ENCODE measurements around the gene FIP1L1. TPM values are rescaled to one million over a fixed set of nuclear protein-coding genes. Genes with fewer than 3 reads are reported as not detected.

Gene FIP1L1
- total RNA-seq, 1 experiment from 2014 or later: 68.0 TPM

GRCh38 chr4:53349091-53349491 lies 28.4 kb upstream of the FIP1L1 start:
- Histone ChIP-seq H3K14ac (ENCODE audit: insufficient read depth, low read length) (no peak overlapping the region), H2BK120ac (ENCODE audit: low read depth, low read length, poor library complexity, severe bottlenecking) (no peak overlapping the region), H3K79me2 (ENCODE audit: insufficient read depth, low read length) (no peaks in the 10 kb centered on the region), H3K4ac (ENCODE audit: low read depth, low read length) (no peak overlapping the region), H2BK15ac (ENCODE audit: low read depth, low read length) (no peak overlapping the region), H3K27ac (ENCODE audit: insufficient read length, low read depth, low read length) (no peak overlapping the region), H3K27me3 (ENCODE audit: insufficient read depth, low read length) (no peaks in the 10 kb centered on the region), H2BK20ac (ENCODE audit: low read depth, low read length, poor library complexity, severe bottlenecking) (no peak overlapping the region), H3K18ac (ENCODE audit: insufficient read length, low read depth, low read length) (no peak overlapping the region), H2BK12ac (ENCODE audit: insufficient read length, low read depth, low read length) (no peak overlapping the region), H3K9me3 (ENCODE audit: control insufficient read depth, low read depth, low read length) (no peaks in the 10 kb centered on the region), H3K79me1 (ENCODE audit: insufficient read depth, low read depth, low read length, poor library complexity, severe bottlenecking) (no peaks in the 10 kb centered on the region), H3K23me2 (ENCODE audit: insufficient read length, low read depth, low read length, poor library complexity, severe bottlenecking) (no peaks in the 10 kb centered on the region), H4K20me1 (ENCODE audit: control insufficient read depth, insufficient read depth, insufficient read length) (no peaks in the 10 kb centered on the region), H3K56ac (ENCODE audit: insufficient read length, low read depth, low read length) (no peak overlapping the region), H3T11ph (ENCODE audit: low read length) (no peak overlapping the region), H3K23ac (ENCODE audit: insufficient read length, low read depth, low read length) (no peak overlapping the region), H4K8ac (replicated peaks; ENCODE audit: insufficient read length, low read depth, low read length) (no peak overlapping the region), H3K4me1 (ENCODE audit: insufficient read depth, low read length) (no peaks in the 10 kb centered on the region), H4K91ac (ENCODE audit: insufficient read length, low read depth, low read length) (no peak overlapping the region), H2BK5ac (ENCODE audit: insufficient read length, low read length) (no peak overlapping the region), H4K5ac (ENCODE audit: insufficient read length, low read depth, low read length) (no peak overlapping the region), H2AK5ac (ENCODE audit: insufficient read length, low read length) (no peak overlapping the region), H3K9ac (ENCODE audit: extremely low read depth, insufficient read length, low read length) (no peak overlapping the region), H3K4me2 (ENCODE audit: insufficient read depth, insufficient read length, low read length) (no peak overlapping the region), H2AFZ (ENCODE audit: low read length) (no peak overlapping the region)
- no peaks in the 10 kb centered on the region for H3K4me1 Mint-ChIP-seq
- TF ChIP-seq CTCF (conservative IDR thresholded peaks at IDR 0.05): no peak
- H3K4me3 Mint-ChIP-seq: no peak overlapping the region
- no CpG with 5 or more reads among the region's 4 CpGs for WGBS (ENCODE audit: extremely low coverage, insufficient read length, low lambda C conversion rate)
- no peak for DNase-seq
- H3K27me3 Mint-ChIP-seq (ENCODE audit: low read depth): no peaks in the 10 kb centered on the region
- H3K9me3 Mint-ChIP-seq: peaks cover 7 to 9% of the 10 kb centered on the region in 2 experiments; a peak in 3 of 5 replicates
- peaks cover 4 to 10% (median 4%) of the 10 kb centered on the region in 3 experiments; a peak in 6 of 7 replicates for H3K36me3 Mint-ChIP-seq (ENCODE audit: insufficient read depth in 1 of 3, low read depth in 3 of 3)
- H3K27ac Mint-ChIP-seq: no peak overlapping the region

Data from H9 (cell line).